ENCODE results near the gene AGK.
A peak's percentile ranks its signal among the peaks of the same experiment; 100 is the strongest.
"Not testable (repeated sequence)": the region's sequence is repeated elsewhere in the genome, so short reads cannot be mapped to it uniquely, and the experiment has no call there.

Gene AGK

DNA sequence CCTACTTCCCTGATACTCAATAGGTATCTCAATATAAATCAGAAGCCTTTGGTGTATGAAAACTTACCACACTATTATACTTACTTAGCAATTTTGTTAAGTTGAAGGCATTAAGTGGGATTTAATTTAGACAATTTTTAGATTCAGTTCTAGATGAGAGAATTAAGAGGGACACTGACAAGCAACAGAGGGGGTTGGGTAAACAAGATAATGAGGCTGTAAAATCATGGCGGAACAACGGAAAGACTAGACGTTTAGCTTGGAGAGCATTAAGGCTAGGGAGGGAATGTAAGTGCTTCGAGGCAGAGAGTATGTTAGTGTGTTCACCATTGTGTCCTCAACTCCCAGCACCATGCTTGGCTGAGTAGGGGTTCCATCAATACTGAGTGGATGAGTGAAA is 79.4 kb downstream of the AGK start:
- TF ChIP-seq PAX5 (IDR thresholded peaks at IDR 0.05; ENCODE audit: insufficient read depth, low read length, severe bottlenecking) = no peak
- no peak for TF ChIP-seq SPI1 (IDR thresholded peaks at IDR 0.05; ENCODE audit: low read depth, low read length)
- TF ChIP-seq POLR2AphosphoS5 (IDR thresholded peaks at IDR 0.05; ENCODE audit: low read depth, low read length) = no peak
- TF ChIP-seq POU2F2 (IDR thresholded peaks at IDR 0.05; ENCODE audit: low read depth, low read length) = no peak
- no peak for TF ChIP-seq POLR2A (IDR thresholded peaks at IDR 0.05; ENCODE audit: low read depth, low read length)
- TF ChIP-seq TAF1 (IDR thresholded peaks at IDR 0.05; ENCODE audit: low read depth, low read length) = no peak
- FAIRE-seq = peak; percentile 13

GRCh38 chr7:141631525-141631924 is 80.3 kb downstream of the AGK start:
- FAIRE-seq = no peak
- DNase-seq (ENCODE audit: insufficient read length, low spot score) = no peak
- TF ChIP-seq POLR2AphosphoS5 (IDR thresholded peaks at IDR 0.05; ENCODE audit: low read depth, low read length) = no peak
- TF ChIP-seq SPI1 (IDR thresholded peaks at IDR 0.05; ENCODE audit: low read depth, low read length) = no peak
- TF ChIP-seq POLR2A (IDR thresholded peaks at IDR 0.05; ENCODE audit: low read depth, low read length) = no peak
- TF ChIP-seq PAX5 (IDR thresholded peaks at IDR 0.05; ENCODE audit: insufficient read depth, low read length, severe bottlenecking) = no peak
- TF ChIP-seq POU2F2 (IDR thresholded peaks at IDR 0.05; ENCODE audit: low read depth, low read length) = no peak
- no peak for TF ChIP-seq TAF1 (IDR thresholded peaks at IDR 0.05; ENCODE audit: low read depth, low read length)

More for the DNA sequence above, 79.4 kb downstream of the AGK start:
- no peak for DNase-seq (ENCODE audit: insufficient read length, low spot score)

GRCh38 chr7:141634065-141634464 is 82.9 kb downstream of the AGK start:
- no peak for FAIRE-seq
- no peak for DNase-seq (ENCODE audit: insufficient read length, low spot score)
- no peak for TF ChIP-seq POLR2A (IDR thresholded peaks at IDR 0.05; ENCODE audit: low read depth, low read length)
- no peak for TF ChIP-seq SPI1 (IDR thresholded peaks at IDR 0.05; ENCODE audit: low read depth, low read length)
- TF ChIP-seq POU2F2 (IDR thresholded peaks at IDR 0.05; ENCODE audit: low read depth, low read length) = no peak
- no peak for TF ChIP-seq TAF1 (IDR thresholded peaks at IDR 0.05; ENCODE audit: low read depth, low read length)
- TF ChIP-seq POLR2AphosphoS5 (IDR thresholded peaks at IDR 0.05; ENCODE audit: low read depth, low read length) = no peak

DNA sequence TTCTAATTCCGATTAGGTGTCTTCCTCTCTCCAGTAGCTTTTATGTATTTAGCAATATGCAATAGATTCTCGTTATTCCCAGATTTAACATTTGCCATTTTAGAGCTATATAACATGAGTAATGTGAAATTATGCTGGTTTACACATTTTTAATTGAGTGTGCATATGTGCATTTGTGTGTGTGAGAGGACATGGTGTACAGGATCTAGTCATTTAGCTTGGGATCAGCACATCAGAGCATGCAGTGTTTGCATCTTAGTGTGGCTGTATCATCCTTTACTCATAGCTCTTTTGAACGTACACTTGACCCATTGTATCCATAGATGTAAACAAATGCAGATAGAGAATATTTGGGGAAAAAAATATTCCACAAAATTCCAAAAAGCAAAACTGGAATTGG is 84.8 kb downstream of the AGK start:
- DNase-seq (ENCODE audit: insufficient read length, low spot score) (no peak), FAIRE-seq (no peak)
- TF ChIP-seq POU2F2 (IDR thresholded peaks at IDR 0.05; ENCODE audit: low read depth, low read length) (no peak), SPI1 (IDR thresholded peaks at IDR 0.05; ENCODE audit: low read depth, low read length) (no peak), POLR2AphosphoS5 (IDR thresholded peaks at IDR 0.05; ENCODE audit: low read depth, low read length) (no peak), POLR2A (IDR thresholded peaks at IDR 0.05; ENCODE audit: low read depth, low read length) (no peak), TAF1 (IDR thresholded peaks at IDR 0.05; ENCODE audit: low read depth, low read length) (no peak), PAX5 (IDR thresholded peaks at IDR 0.05; ENCODE audit: insufficient read depth, low read length, severe bottlenecking) (no peak)

DNA sequence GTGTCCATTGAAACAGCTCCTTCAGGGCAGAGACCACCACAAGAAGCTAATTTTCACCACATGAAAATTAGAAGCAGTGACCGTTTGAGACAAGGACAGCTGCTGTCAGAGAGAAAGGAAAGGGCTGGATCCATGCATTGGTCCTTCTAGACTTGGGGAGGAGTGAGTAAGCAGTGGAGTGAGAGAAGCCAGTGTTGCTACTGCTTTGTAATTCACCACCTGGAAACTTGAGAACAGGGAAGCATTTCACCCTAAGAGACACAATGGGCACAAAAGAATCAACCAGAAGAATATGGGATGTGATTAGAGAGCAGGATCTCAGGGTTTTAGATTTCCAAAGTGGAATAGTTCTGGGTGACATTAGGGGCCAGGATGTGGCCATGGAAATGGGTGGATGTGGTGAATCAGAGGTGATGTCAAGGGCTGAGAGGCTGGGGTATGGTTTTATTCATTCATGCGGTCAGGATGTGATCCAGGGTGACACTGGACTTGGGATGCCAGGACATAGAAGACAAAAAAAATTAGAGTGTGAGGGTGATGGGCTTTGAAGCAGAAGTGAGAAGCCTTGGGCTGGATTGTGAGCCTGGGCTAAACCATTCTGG is 89.1 kb downstream of the AGK start:
- FAIRE-seq (no peak), DNase-seq (ENCODE audit: insufficient read length, low spot score) (no peak)
- TF ChIP-seq TAF1 (IDR thresholded peaks at IDR 0.05; ENCODE audit: low read depth, low read length) (no peak), POLR2A (IDR thresholded peaks at IDR 0.05; ENCODE audit: low read depth, low read length) (no peak), SPI1 (IDR thresholded peaks at IDR 0.05; ENCODE audit: low read depth, low read length) (no peak), PAX5 (IDR thresholded peaks at IDR 0.05; ENCODE audit: insufficient read depth, low read length, severe bottlenecking) (no peak), POLR2AphosphoS5 (IDR thresholded peaks at IDR 0.05; ENCODE audit: low read depth, low read length) (no peak), POU2F2 (IDR thresholded peaks at IDR 0.05; ENCODE audit: low read depth, low read length) (no peak)

GRCh38 chr7:141641876-141642275 is 90.7 kb downstream of the AGK start:
- FAIRE-seq = no peak
- no peak for TF ChIP-seq PAX5 (IDR thresholded peaks at IDR 0.05; ENCODE audit: insufficient read depth, low read length, severe bottlenecking)
- TF ChIP-seq POLR2A (IDR thresholded peaks at IDR 0.05; ENCODE audit: low read depth, low read length) = no peak
- DNase-seq (ENCODE audit: insufficient read length, low spot score) = no peak

- FAIRE-seq = no peak
Observed at GRCh38 chr7:141645188-141645587, 94.0 kb downstream of the AGK start.

DNA sequence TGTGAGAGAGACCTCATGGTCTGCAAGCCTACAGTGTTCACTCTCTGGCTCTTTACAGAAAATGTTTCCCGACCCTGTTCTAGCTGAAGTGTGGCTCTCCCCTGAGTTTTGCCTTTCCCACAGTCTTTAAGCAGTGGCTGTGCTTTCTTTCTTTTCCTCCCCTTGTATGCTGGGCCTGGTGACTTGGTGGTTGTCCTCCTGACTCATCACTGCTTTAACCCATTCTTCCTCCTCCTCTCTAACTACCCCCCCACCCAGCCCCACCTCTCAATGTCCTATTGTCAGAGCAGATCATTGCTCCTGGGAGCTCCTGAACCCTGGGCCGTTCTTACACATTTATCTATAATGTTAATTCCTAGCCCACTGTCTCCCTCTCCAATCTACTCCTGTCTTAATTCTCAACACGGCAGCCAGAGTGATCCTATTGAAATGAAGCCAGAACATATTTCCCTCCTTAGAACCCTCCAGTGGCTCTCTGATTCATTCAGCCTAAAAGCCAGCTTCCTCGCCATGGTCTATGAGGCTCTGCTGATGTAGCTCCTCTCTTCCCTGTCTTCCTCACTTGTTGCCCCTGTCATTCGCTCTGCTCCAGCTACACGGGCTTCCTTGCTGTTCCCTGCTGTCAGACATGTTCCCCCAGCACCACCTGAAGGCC is 95.7 kb downstream of the AGK start:
- DNase-seq (ENCODE audit: insufficient read length, low spot score) = no peak
- TF ChIP-seq SPI1 (IDR thresholded peaks at IDR 0.05; ENCODE audit: low read depth, low read length) = no peak
- no peak for TF ChIP-seq POU2F2 (IDR thresholded peaks at IDR 0.05; ENCODE audit: low read depth, low read length)
- TF ChIP-seq PAX5 (IDR thresholded peaks at IDR 0.05; ENCODE audit: insufficient read depth, low read length, severe bottlenecking) = no peak

More at GRCh38 chr7:141645188-141645587, 94.0 kb downstream of the AGK start:
- no peak for DNase-seq (ENCODE audit: insufficient read length, low spot score)
- TF ChIP-seq TAF1 (IDR thresholded peaks at IDR 0.05; ENCODE audit: low read depth, low read length) (no peak), POLR2A (IDR thresholded peaks at IDR 0.05; ENCODE audit: low read depth, low read length) (no peak), PAX5 (IDR thresholded peaks at IDR 0.05; ENCODE audit: insufficient read depth, low read length, severe bottlenecking) (no peak), SPI1 (IDR thresholded peaks at IDR 0.05; ENCODE audit: low read depth, low read length) (no peak), POLR2AphosphoS5 (IDR thresholded peaks at IDR 0.05; ENCODE audit: low read depth, low read length) (no peak), POU2F2 (IDR thresholded peaks at IDR 0.05; ENCODE audit: low read depth, low read length) (no peak)

DNA sequence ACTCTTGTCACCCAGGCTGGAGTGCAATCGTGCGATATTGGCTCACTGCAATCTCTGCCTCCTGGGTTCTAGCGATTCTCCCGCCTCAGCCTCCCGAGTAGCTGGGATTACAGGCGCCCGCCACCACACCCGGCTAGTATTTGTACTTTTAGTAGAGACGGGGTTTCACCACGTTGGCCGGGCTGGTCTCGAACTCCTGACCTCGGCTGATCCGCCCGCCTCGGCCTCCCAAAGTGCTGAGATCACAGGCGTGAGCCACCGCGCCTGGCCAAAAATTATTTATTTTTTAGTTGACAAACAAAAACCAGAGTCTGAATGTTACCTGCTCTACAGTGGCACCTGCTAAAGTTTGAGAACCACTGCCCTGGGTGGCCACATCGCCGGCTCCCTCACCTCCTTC is 96.5 kb downstream of the AGK start:
- FAIRE-seq; DNase-seq (ENCODE audit: insufficient read length, low spot score): not testable (repeated sequence)

More for the DNA sequence above, 95.7 kb downstream of the AGK start:
- FAIRE-seq = no peak

- DNase-seq (ENCODE audit: insufficient read length, low spot score) (no peak), FAIRE-seq (no peak)
- TF ChIP-seq PAX5 (IDR thresholded peaks at IDR 0.05; ENCODE audit: insufficient read depth, low read length, severe bottlenecking) (no peak), TAF1 (IDR thresholded peaks at IDR 0.05; ENCODE audit: low read depth, low read length) (no peak), POLR2AphosphoS5 (IDR thresholded peaks at IDR 0.05; ENCODE audit: low read depth, low read length) (no peak)
Observed at GRCh38 chr7:141648276-141649114, 97.3 kb downstream of the AGK start.

Data from GM12891 (cell line).